ENCODE data around the gene TFF1. TPM values are rescaled to one million over a fixed set of nuclear protein-coding genes. Genes with fewer than 3 reads are reported as not detected.

The TFF1 gene
- total RNA-seq, 1 experiment from 2014 or later = not detected

GRCh38 chr21:42358261-42358660, 8.1 kb downstream of the TFF1 start:
- Mint-ChIP-seq H3K4me1 (ENCODE audit: insufficient read depth, unreplicated experiment) (no peaks in the 10 kb centered on the region), H3K9me3 (ENCODE audit: unreplicated experiment) (peaks cover 13% of the 10 kb centered on the region), H3K36me3 (ENCODE audit: insufficient read depth, unreplicated experiment) (peaks cover 6% of the 10 kb centered on the region), H3K27ac (ENCODE audit: low read depth, unreplicated experiment) (no peak overlapping the region), H3K4me3 (ENCODE audit: unreplicated experiment) (no peak overlapping the region), H3K27me3 (ENCODE audit: insufficient read depth, unreplicated experiment) (peaks cover 27% of the 10 kb centered on the region)
- no peak for TF ChIP-seq CTCF (IDR thresholded peaks at IDR 0.05; ENCODE audit: unreplicated experiment)
- POLR2A ChIA-PET = no interaction called here
- CTCF ChIA-PET = interaction anchor here (0.8 kb wide), 1 partner anchor 99 kb away, joined by 3 read pairs; no protein-coding TSS in a partner anchor
- BruUV-seq (replicated peaks) = no TSS peak
- intact Hi-C loops (cut with micrococcal nuclease) = no loop called here
- no peak for DNase-seq (ENCODE audit: unreplicated experiment)

- H3K9me3 Mint-ChIP-seq (ENCODE audit: unreplicated experiment) = peaks cover 14% of the 10 kb centered on the region
- no TSS peak for BruUV-seq (replicated peaks)
- intact Hi-C loops (cut with micrococcal nuclease) = no loop called here
- peaks cover 29% of the 10 kb centered on the region for H3K27me3 Mint-ChIP-seq (ENCODE audit: insufficient read depth, unreplicated experiment)
- CTCF ChIA-PET = no interaction called here
- POLR2A ChIA-PET = interaction anchor here (0.7 kb wide), 1 partner anchor 19 kb away, joined by 3 read pairs; no protein-coding TSS in a partner anchor
- H3K4me3 Mint-ChIP-seq (ENCODE audit: unreplicated experiment) = no peak overlapping the region
- H3K4me1 Mint-ChIP-seq (ENCODE audit: insufficient read depth, unreplicated experiment) = no peaks in the 10 kb centered on the region
- DNase-seq (ENCODE audit: unreplicated experiment) = no peak
- H3K27ac Mint-ChIP-seq (ENCODE audit: low read depth, unreplicated experiment) = no peak overlapping the region
- peaks cover 6% of the 10 kb centered on the region for H3K36me3 Mint-ChIP-seq (ENCODE audit: insufficient read depth, unreplicated experiment)
- TF ChIP-seq CTCF (IDR thresholded peaks at IDR 0.05; ENCODE audit: unreplicated experiment) = no peak
These were observed 9.0 kb downstream of the TFF1 start for GRCh38 chr21:42357307-42357706.

GRCh38 chr21:42356650-42357049, 9.7 kb downstream of the TFF1 start:
- POLR2A ChIA-PET = no interaction called here
- Mint-ChIP-seq H3K36me3 (ENCODE audit: insufficient read depth, unreplicated experiment) (peaks cover 6% of the 10 kb centered on the region), H3K9me3 (ENCODE audit: unreplicated experiment) (peaks cover 14% of the 10 kb centered on the region), H3K27ac (ENCODE audit: low read depth, unreplicated experiment) (no peak overlapping the region), H3K27me3 (ENCODE audit: insufficient read depth, unreplicated experiment) (peaks cover 29% of the 10 kb centered on the region), H3K4me3 (ENCODE audit: unreplicated experiment) (no peak overlapping the region), H3K4me1 (ENCODE audit: insufficient read depth, unreplicated experiment) (no peaks in the 10 kb centered on the region)
- BruUV-seq (replicated peaks) = no TSS peak
- intact Hi-C loops (cut with micrococcal nuclease) = no loop called here
- DNase-seq (ENCODE audit: unreplicated experiment) = no peak
- CTCF ChIA-PET = interaction anchor here (0.6 kb wide), 1 partner anchor 12 kb away, joined by 3 read pairs; no protein-coding TSS in a partner anchor
- no peak for TF ChIP-seq CTCF (IDR thresholded peaks at IDR 0.05; ENCODE audit: unreplicated experiment)

DNA sequence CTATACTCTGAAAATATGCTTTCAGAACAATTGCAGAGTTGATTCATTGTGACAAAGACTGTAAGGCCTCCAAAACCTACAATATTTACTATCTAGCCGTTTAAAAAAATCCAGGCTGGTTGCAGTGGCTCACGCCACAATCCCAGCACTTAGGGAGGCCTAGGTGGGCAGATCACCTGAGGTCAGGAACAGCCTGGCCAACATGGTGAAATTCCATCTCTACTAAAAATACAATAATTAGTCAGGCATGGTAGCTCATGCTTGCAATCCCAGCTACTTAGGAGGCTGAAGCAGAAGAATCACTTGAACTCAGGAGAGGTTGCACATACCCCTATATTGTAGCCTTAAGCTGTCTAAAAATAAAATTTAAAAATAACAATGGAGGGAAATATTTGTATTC, 10.3 kb downstream of the TFF1 start:
- no TSS peak for BruUV-seq (replicated peaks)
- intact Hi-C loops (cut with micrococcal nuclease) = no loop called here
- CTCF ChIA-PET = no interaction called here

More for the DNA sequence above, 10.3 kb downstream of the TFF1 start:
- Mint-ChIP-seq H3K4me1 (ENCODE audit: insufficient read depth, unreplicated experiment) (no peaks in the 10 kb centered on the region), H3K36me3 (ENCODE audit: insufficient read depth, unreplicated experiment) (peaks cover 6% of the 10 kb centered on the region), H3K9me3 (ENCODE audit: unreplicated experiment) (peaks cover 14% of the 10 kb centered on the region), H3K4me3 (ENCODE audit: unreplicated experiment) (no peak overlapping the region), H3K27ac (ENCODE audit: low read depth, unreplicated experiment) (no peak overlapping the region), H3K27me3 (ENCODE audit: insufficient read depth, unreplicated experiment) (peaks cover 29% of the 10 kb centered on the region)
- POLR2A ChIA-PET = no interaction called here
- DNase-seq (ENCODE audit: unreplicated experiment) = no peak
- TF ChIP-seq CTCF (IDR thresholded peaks at IDR 0.05; ENCODE audit: unreplicated experiment) = no peak
